Mucosa of rectum (tissue), 2 donors: ENCODE results near the gene PTGIS.
"Not testable (repeated sequence)": the region's sequence is repeated elsewhere in the genome, so short reads cannot be mapped to it uniquely, and the experiment has no call there.

Experiments
- H3K27ac ChIP-seq, 2 donors: one replicate each; pipeline ENCODE4 v1.7.0; 2013; ENCODE audit warnings: inconsistent platforms in 2 of 2, low read depth in 2 of 2, low read length in 2 of 2
- H3K27me3 ChIP-seq, 2 donors: one replicate each; pipeline ENCODE4 v1.7.0; 2013; ENCODE audit warnings: low read length in 2 of 2; ENCODE audit not compliant: control insufficient read depth in 2 of 2, insufficient read depth in 2 of 2
- H3K36me3 ChIP-seq, 2 donors: one replicate each; pipeline ENCODE4 v1.7.0; 2013; ENCODE audit warnings: low read length in 2 of 2; ENCODE audit not compliant: control insufficient read depth in 2 of 2, insufficient read depth in 2 of 2
- H3K4me1 ChIP-seq, 2 donors: one replicate each; pipeline ENCODE4 v1.7.0; 2013; ENCODE audit warnings: low read length in 2 of 2, mild to moderate bottlenecking in 1 of 2; ENCODE audit not compliant: control insufficient read depth in 2 of 2, insufficient read depth in 2 of 2
- H3K4me3 ChIP-seq, 2 donors: one replicate each; pipeline ENCODE4 v1.7.0; 2013; ENCODE audit warnings: low read length in 2 of 2
- H3K9ac ChIP-seq, 2 donors: one replicate each; pipeline ENCODE4 v1.7.0; 2013; ENCODE audit warnings: low read length in 2 of 2, low read depth in 1 of 2, mild to moderate bottlenecking in 1 of 2
- H3K9me3 ChIP-seq, 2 donors: one replicate each; pipeline ENCODE4 v1.7.0; 2013; ENCODE audit warnings: low read length in 2 of 2; ENCODE audit not compliant: control insufficient read depth in 2 of 2
- donor health status: healthy.
- donor health status: Normal muscosa, but diverticular disease.

The PTGIS gene

GRCh38 chr20:49569411-49570115, 1.6 kb upstream of the PTGIS start:
- H3K27me3 ChIP-seq = peaks cover 20 to 21% of the 10 kb centered on the region in 2 donors
- no peak overlapping the region for H3K9ac ChIP-seq
- H3K36me3 ChIP-seq = no peaks in the 10 kb centered on the region
- H3K4me1 ChIP-seq = peaks cover 0 to 3% of the 10 kb centered on the region in 2 donors
- H3K27ac ChIP-seq = peak overlapping the region in 1 of 2 donors; percentile 17
- H3K4me3 ChIP-seq = no peak overlapping the region
- H3K9me3 ChIP-seq = no peaks in the 10 kb centered on the region

GRCh38 chr20:49568278-49569151, 578 bp upstream of the PTGIS start:
- H3K9ac ChIP-seq = no peak overlapping the region
- H3K9me3 ChIP-seq = no peaks in the 10 kb centered on the region
- no peaks in the 10 kb centered on the region for H3K36me3 ChIP-seq
- H3K27me3 ChIP-seq = peaks cover 20 to 21% of the 10 kb centered on the region in 2 donors
- no peak overlapping the region for H3K4me3 ChIP-seq
- H3K4me1 ChIP-seq = peaks cover 0 to 3% of the 10 kb centered on the region in 2 donors
- H3K27ac ChIP-seq = no peak overlapping the region

GRCh38 chr20:49566401-49567364, 1.3 kb downstream of the PTGIS start:
- H3K9me3 ChIP-seq = no peaks in the 10 kb centered on the region
- peaks cover 20 to 21% of the 10 kb centered on the region in 2 donors for H3K27me3 ChIP-seq
- peaks cover 0 to 3% of the 10 kb centered on the region in 2 donors for H3K4me1 ChIP-seq
- H3K36me3 ChIP-seq = no peaks in the 10 kb centered on the region
- H3K9ac ChIP-seq = no peak overlapping the region
- peak overlapping the region in 1 of 2 donors; percentile 53 for H3K4me3 ChIP-seq
- peak overlapping the region in 1 of 2 donors; percentile 32 for H3K27ac ChIP-seq

- H3K4me1 ChIP-seq, H3K27ac ChIP-seq: not testable (repeated sequence)
These were observed 2.9 kb downstream of the PTGIS start for GRCh38 chr20:49564991-49565390.

GRCh38 chr20:49563015-49563980, 4.6 kb downstream of the PTGIS start:
- Histone ChIP-seq H3K27ac (peak overlapping the region in 1 of 2 donors; percentile 17), H3K4me1 (no peaks in the 10 kb centered on the region), H3K4me3 (no peak overlapping the region)

More at GRCh38 chr20:49564991-49565390, 2.9 kb downstream of the PTGIS start:
- peaks cover 20% of the 10 kb centered on the region in 2 donors for H3K27me3 ChIP-seq
- not testable (repeated sequence) for H3K36me3 ChIP-seq, H3K4me3 ChIP-seq, H3K9me3 ChIP-seq, H3K9ac ChIP-seq

GRCh38 chr20:49562311-49563014, 5.5 kb downstream of the PTGIS start:
- H3K4me1 ChIP-seq = no peaks in the 10 kb centered on the region
- peaks cover 6% of the 10 kb centered on the region in 2 donors for H3K27me3 ChIP-seq
- H3K9me3 ChIP-seq = no peaks in the 10 kb centered on the region
- peak overlapping the region in 1 of 2 donors; percentile 17 for H3K27ac ChIP-seq
- H3K4me3 ChIP-seq = no peak overlapping the region
- no peaks in the 10 kb centered on the region for H3K36me3 ChIP-seq
- H3K9ac ChIP-seq = no peak overlapping the region

More at GRCh38 chr20:49563015-49563980, 4.6 kb downstream of the PTGIS start:
- Histone ChIP-seq H3K36me3 (no peaks in the 10 kb centered on the region), H3K27me3 (peaks cover 10% of the 10 kb centered on the region in 2 donors), H3K9ac (no peak overlapping the region), H3K9me3 (no peaks in the 10 kb centered on the region)

GRCh38 chr20:49561806-49562205, 6.1 kb downstream of the PTGIS start:
- Histone ChIP-seq H3K4me1 (no peaks in the 10 kb centered on the region), H3K27ac (peak overlapping the region in 1 of 2 donors; percentile 1), H3K36me3 (no peaks in the 10 kb centered on the region), H3K9ac (no peak overlapping the region), H3K4me3 (no peak overlapping the region), H3K27me3 (peaks cover 0 to 2% of the 10 kb centered on the region in 2 donors), H3K9me3 (no peaks in the 10 kb centered on the region)

- no peak overlapping the region for H3K27ac ChIP-seq
- no peak overlapping the region for H3K9ac ChIP-seq
- H3K9me3 ChIP-seq = no peaks in the 10 kb centered on the region
- no peaks in the 10 kb centered on the region for H3K36me3 ChIP-seq
- no peaks in the 10 kb centered on the region for H3K4me1 ChIP-seq
- peaks cover 0 to 2% of the 10 kb centered on the region in 2 donors for H3K27me3 ChIP-seq
- H3K4me3 ChIP-seq = no peak overlapping the region
These were observed 6.7 kb downstream of the PTGIS start for GRCh38 chr20:49561256-49561655.
